HG02571 (cell line): ENCODE results near the gene HS6ST3.
"Not testable (repeated sequence)": the region's sequence is repeated elsewhere in the genome, so short reads cannot be mapped to it uniquely, and the experiment has no call there.

Experiments
- ATAC-seq: cut with Tn5 transposase; IDR thresholded peaks from one replicate; pipeline ENCODE4 v1.9.1; 2021; ENCODE audit warnings: mild to moderate bottlenecking, moderate library complexity; ENCODE audit not compliant: unreplicated experiment

Gene HS6ST3

DNA sequence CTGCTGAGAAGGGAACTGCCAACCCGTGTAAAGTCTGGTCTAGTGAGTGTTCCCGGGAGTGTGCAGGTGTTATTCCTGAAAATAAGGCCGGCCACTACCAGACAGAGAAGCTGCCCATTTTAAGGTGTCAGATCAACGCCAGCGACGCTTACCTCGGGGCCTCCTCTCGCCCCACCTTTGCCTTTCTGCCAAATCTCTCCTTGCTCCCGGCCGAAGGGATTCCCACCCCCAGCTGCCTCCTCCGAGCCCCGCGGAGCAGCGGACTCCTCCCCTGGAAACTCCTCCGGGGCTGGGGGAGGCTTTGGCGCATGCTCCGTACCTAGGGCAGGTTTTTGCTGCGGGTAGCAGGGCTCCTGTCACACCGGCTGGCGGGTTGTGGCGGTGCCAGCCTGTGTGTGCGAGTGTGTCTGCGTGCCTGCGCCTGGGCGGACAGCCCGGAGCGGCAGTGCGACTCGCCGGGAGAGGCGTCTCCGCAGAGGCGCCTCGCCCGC is at the start of gene HS6ST3:
HS6ST3 (plus strand) TSS at position 359 of the 491 bp plus-strand sequence.
- ATAC-seq: peak; percentile 32

DNA sequence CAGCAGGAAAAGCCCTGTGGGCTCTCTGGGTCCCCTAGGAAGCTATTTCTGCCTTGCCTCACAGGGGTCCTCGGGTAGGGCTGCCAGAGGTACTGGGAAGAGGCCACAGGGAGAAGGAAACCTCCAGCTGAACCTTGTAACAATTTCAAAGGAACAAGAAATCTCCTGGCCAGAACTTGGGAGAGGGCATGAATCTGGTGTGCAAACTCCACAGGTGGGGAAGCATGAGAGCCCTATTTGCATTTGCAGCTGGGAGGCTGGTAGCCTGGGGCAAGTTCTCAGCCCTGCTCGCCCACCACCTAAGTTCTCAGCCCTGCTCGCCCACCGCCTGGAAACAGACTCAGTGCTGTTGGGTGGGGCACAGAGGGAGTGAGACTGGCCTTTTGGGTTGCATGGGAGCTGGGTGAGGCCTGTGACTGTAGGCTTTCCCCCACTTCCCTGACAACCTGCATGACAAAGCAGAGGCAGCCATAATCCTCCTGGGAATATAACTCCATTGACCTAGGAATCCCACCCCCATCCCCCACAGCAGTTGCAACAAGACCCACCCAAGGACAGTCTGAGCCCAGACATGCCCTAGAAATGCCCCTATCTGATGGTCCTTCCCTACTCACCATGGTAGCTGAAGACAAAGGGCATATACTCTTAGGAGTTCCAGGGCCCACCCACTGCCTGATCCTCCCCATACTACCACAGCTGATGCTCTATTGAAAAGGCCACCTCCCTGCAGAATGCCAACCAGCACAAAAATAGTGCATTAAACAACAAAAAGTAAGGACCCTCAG is 48.4 kb upstream of the HS6ST3 start:
- ATAC-seq: no peak

DNA sequence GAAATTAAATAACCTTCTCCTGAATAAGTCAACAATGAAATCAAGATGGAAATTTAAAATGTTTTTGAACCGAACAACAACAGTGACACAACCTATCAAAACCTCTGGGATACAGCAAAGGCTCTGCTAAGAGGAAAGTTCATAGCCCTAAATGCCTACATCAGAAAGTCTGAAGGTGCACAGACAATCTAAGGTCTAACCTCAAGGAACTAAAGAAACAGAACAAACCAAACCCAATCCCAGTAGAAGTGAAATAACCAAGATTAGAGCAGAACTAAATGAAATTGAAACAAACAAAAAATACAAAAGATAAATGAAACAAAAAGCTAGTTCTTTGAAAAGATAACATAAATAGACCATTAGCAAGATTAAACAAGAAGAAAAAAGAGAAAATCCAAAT is 45.7 kb upstream of the HS6ST3 start:
- ATAC-seq: no peak

DNA sequence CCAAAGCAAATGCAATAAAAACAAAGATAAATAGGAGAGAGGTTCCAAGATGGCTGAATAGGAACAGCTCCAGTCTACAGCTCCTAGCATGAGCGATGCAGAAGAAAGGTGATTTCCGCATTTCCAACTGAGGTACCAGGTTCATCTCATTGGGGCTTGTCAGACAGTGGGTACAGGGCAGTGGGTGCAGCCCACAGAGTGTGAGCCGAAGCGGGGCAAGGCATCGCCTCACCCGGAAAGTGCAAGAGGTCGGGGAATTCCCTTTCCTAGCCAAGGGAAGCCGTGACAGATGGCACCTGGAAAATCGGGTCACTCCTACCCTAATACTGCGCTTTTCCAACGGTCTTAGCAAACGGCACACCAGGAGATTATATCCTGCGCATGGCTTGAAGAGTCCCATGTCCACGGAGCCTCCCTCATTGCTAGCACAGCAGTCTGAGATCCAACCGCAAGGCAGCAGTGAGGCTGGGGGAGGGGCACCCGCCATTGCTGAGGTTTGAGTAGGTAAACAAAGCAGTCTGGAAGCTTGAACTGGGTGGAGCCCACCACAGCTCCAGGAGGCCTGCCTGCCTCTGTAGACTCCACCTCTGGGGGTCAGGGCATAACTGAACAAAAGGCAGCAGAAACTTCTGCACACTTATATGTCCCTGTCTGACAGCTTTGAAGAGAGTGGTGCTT is 43.3 kb upstream of the HS6ST3 start:
- ATAC-seq: not testable (repeated sequence)

DNA sequence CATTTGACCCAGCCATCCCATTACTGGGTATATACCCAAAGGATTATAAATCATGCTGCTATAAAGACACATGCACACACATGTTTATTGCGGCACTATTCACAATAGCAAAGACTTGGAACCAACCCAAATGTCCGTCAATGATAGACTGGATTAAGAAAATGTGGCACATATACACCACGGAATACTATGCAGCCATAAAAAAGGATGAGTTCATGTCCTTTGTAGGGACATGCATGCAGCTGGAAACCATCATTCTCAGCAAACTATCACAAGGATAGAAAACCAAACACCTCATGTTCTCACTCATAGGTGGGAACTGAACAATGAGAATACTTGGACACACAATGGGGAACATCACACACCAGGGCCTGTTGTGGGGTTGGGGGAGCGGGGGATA is 39.0 kb upstream of the HS6ST3 start:
- ATAC-seq: not testable (repeated sequence)

DNA sequence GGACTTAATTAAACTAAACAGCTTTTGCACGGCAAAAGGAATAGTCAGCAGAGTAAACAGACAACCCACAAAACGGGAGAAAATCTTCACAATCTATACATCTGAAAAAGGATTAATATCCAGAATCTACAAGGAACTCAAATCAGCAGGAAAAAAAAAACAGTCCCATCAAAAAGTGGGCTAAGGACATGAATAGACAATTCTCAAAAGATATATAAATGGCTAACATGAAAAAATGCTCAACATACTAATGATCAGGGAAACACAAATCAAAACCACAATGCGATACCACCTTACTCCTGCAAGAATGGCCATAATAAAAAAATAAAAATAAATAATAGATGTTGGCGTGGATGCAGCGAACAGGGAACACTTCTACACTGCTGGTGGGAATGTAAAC is 38.4 kb upstream of the HS6ST3 start:
- not testable (repeated sequence) for ATAC-seq

DNA sequence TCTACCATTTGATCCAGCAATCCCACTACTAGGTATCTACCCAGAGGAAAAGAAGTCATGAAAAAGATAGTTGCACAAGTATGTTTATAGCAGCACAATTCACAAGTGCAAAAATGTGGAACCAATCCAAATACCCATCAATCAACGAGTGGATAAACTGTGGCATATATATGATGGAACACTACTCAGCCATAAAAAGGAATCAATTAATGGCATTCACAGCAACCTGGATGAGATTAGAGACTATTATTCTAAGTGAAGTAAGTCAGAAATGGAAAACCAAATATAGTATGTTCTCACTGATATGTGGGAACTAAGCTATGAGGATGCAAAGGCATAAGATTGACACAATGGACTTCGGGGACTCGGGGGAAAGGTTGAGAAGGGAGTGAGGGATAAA is 38.0 kb upstream of the HS6ST3 start:
- not testable (repeated sequence) for ATAC-seq

DNA sequence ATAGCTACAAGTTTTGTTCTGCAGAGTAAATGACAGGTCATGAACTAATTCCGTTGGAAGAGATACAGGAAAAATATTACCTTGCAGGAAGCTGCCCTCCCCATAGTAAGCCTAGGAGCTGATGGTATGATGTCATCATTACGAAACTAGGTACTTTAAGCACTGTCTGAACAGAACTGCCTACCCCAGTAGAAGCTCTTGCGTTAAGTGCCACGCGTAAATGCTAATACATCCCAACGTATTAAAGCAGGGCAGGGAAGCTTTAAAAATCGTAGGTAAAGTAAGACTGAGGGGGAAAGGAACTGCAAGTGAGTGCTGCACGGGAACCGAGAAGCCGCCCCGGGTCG is 37.3 kb upstream of the HS6ST3 start:
- peak; percentile 57 for ATAC-seq

DNA sequence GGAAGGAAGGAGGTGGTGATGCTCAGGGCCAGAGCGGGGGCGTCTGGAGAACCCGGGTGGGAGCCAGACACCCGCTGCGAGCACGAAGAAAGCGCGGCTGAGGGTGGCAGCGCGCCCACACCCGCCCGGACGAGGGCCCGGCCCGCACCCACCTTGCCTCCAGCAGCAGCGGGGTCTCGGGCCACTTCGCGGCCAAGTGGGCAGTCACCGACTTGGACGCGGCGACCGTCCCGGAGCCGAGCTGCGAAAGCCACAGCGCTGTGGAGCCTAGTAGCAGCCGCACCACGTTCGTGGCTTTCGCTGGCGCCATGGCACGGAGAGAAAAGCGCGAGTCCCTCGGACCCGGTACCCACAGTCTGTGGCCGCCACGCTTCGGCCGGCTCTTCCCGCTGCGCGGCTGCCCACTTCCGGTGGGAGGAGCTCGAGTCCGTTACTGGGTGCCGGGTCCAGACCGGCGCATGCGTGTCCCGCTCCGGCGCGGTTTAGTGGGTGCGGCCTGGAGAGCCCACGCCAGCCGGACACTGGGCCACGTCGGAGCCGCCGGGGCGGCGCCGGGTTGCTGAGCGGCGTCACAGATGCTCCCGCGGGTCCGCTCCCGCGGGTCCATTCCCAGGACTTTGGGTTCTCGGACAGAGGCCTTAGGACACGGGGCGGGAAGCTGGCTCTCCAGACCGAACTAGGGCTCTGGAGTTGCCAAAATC is 36.8 kb upstream of the HS6ST3 start, which contains the start of gene UGGT2:
UGGT2 (minus strand) TSS at position 399 of the 701 bp plus-strand sequence; CDS start at position 310, 89 bp downstream.
- ATAC-seq: peak; percentile 98

DNA sequence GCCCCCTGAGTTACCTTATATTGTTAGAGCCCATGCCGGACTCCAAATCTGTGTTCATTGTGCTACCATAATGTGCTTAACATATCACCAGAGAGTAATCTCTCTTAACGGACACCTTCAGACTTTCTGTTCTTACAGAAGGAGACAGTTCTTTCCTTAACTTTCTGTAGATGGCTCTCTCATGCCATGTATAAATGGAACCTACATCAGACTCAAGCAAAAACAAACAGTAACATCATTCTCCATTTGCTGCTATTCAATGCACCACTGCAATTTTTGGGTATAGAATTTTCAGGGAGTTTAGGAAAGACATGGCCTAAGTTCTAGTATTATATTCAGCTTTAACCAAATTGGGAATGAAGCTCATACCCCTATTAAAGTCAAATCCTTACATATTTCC is 24.1 kb upstream of the HS6ST3 start:
- ATAC-seq: no peak

DNA sequence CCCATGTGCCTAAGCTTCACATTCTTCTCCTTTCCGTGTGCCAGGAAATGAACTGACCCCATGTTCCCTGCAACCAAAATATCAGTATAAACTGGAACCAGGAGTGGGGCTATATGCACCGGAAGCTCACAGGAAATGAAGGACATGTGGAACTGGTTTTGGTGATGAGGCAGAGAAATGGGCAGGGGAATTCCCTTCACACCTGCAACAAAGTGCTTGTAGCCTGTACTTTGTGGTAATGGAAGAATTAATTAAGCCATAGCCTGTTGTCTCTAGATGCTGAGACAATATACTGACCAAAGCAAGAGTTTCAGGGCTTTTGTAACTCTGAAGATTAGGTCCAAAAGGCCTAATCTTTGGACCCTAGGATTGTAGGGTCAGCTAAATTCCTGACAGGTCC is 21.2 kb upstream of the HS6ST3 start:
- ATAC-seq: no peak

DNA sequence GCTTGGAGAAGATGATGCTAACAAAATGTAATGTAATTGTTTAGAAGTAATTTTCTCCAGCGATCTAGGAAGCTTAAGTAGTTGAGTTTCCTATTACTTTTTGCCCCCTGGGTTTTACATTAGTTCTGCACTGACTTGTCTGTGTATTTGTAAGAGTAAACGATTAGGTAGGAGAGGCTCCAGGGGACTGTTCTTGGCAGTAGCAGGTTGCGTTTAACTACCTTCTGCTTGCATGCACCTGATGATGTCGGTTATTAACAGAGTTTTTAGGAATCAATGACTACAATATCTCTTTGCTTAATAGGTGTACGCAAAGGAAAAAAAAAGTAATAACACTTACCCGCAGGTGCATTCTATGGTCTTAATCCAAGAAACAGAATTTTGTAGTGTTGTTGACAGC is 18.4 kb upstream of the HS6ST3 start:
- ATAC-seq: no peak

DNA sequence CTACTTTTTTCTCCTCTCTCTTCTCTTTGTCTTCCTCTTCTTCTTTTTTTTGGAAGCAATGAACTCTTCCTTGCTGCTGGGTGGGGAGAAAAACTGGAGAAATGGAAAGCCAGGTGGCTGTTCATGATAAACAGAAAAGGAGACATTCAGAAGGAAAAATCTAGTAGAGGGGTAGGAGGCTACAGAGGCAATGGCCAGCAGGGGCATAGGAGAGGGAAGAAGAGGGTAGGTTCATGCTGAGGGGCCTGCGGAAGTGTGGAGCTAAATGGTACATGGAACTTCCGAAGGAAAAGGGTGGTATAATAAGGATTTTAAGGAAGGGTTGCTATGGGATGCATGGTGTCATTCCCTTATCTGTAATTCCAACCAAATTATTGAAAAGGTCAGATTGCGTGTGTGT is 17.5 kb upstream of the HS6ST3 start:
- ATAC-seq: no peak

DNA sequence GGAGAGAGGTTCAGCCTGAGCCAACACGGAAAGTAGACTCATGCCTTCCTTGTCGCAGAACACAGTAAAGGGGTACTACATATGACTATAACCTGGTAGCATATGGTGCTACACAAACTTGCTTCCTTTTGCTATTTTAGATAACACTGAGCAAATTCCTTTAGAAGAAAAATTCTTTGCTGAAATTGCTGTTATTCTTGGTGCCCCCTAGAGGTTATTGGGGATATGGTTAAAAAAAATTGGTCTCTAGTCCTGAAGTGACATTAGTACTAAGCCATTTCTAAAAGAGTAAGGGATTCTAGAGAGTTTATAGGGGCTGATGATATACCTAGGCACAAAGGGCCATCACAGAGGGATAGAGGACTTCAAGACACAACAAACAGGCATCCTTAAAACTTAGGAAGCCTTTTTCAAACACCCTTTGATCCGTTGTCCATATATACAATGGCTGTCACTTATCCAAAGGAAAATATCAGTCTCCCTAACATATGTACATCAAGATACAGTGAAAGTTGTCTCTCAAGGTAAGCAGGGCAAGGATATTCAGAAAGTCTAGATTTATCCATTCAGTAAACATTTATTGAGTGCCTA is 13.9 kb upstream of the HS6ST3 start:
- no peak for ATAC-seq

DNA sequence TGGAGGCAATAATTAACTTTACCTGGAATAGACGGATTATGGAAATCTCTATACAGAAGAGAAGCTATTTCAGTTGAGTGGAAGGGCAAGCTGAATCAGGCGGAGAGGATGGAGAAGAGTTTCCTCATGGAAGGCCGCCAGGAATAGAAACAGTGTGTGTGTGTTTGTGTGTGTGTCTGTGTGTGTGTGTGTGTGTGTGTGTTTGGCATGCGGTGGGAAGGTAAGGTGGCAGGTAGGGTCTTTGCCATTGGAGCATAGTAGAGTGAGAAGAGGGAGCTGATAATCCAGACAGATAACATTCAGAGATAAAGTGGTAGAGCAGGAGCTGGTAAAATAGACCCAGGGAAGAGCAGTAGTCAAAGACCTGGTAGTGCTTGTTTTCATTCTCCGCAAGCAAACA is 9.2 kb upstream of the HS6ST3 start:
- no peak for ATAC-seq

DNA sequence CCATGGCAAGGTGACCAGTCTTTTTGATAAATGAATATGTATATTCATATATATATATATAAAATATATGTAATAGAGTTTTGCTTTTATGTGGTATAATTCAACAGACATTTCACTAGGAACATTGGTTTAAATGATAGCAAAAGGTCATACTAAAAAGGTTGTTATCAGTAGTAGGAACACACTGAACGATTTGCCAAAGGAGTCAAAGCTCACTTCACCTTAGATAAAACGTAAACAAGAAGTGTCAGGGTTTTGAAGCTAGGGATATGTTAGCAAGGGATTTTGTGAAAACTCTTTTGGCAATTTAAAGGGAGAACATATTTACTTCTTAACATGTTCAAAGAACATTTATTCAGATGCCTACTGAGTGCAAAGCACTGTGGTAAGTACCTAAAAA is 8.0 kb upstream of the HS6ST3 start:
- no peak for ATAC-seq

DNA sequence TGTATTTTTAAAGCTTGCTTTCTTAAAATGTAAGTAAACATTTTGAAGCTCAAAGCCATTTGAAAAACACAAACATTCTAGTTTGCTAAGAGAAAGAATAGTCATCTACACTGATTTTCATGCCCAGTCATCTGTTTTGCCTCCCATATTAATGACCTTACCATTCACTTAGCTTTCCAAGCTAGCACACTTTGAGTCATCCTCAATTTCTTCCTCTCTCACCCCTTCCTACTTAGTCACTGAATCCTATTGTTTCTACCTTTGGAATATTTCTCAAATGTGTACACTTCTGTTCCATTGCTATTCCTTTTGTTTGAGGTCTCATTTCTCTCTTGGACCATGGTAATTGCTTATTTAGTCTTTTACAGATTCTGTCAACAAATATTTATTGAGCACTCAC is 7.3 kb upstream of the HS6ST3 start:
- no peak for ATAC-seq

DNA sequence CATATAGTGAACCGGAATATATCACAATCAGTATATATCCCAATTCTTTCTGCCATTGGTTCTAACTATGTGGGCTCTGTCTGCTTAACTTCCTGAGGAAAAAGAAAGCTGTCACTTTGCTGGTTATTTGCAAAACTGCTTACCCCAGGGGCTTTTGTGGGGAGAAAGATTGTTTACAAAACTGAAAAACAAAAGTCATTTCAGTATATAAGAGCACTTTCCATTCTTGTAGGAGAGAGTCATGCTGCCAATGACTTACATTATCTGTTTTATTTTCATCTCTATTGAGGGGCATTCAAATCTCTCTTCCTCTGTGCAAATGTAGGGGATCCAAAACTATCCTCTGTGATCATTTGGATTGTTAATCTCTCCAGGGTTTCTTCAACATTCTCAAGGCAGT is 3.2 kb upstream of the HS6ST3 start:
- ATAC-seq: no peak

DNA sequence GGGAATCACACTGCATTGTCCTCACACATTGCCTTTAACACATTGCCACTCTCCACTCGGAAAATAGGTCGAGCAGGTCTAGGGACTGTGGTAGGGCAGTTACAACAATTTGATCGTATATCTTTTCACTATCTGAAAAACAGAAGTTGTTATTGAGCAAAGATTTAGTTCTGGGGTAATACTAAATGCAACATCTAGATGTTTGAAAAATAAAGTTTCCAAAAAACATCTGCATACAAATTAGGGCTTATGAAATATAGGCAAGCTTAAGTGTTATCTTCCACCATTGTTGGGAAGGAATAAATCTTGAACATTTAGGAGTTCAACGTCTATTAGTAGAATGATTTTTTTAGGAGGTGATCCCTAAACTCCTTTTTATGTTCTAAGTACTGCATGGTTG is 768 bp upstream of the HS6ST3 start:
- no peak for ATAC-seq

DNA sequence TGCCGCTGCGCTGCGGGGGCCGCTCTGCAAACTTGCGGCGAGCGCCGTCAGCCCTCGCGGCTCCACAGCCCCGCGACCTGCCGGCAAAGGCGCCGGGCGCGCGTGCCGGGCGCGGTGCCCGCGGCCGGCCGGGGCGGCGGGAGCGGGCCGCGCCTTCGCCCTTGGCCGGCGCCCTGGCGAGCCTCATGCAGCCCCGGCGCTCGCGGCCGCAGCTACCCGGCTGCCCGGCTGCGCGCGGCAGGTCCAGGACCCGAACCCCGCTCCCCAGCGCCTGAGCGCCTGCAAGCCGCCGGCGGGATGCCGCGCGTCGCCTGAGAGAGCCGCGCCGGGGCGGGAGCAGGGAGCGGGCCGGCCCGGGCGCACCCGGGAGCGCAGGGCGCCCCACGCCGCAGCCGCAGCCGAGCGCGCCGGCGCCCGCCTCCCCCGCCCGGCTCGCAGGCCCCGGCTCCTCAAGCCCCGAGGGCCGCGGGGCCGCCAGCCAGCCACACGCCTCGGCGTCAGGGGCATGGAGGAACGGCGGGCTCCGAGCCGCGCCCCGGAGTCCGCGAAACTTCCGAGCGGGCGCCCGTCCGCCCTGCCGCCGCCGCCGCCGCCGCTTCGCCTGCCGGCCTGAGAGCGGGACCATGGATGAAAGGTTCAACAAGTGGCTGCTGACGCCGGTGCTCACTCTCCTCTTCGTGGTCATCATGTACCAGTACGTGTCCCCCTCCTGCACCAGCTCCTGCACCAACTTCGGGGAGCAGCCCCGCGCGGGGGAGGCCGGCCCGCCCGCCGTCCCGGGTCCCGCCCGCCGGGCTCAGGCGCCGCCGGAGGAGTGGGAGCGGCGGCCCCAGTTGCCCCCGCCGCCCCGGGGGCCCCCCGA is 564 bp downstream of the HS6ST3 start:
- peak; percentile 35 for ATAC-seq
